AG10803 (cell line): ENCODE results near the gene P2RX3.

Experiments used
- DNase-seq: peaks from one replicate; pipeline ENCODE4 v3.0.0; 2010; ENCODE audit warnings: low read depth
- H3K4me3 ChIP-seq: 2 replicates; pipeline ENCODE4 v1.5.1; 2011; ENCODE audit warnings: mild to moderate bottlenecking, low read length, control low read depth
- TF ChIP-seq, protein P1 (sequence below): conservative IDR thresholded peaks from 2 replicates; pipeline ENCODE4 v1.5.1; 2011; ENCODE audit warnings: mild to moderate bottlenecking, low read length, control low read depth, inconsistent platforms

Gene P2RX3

DNA sequence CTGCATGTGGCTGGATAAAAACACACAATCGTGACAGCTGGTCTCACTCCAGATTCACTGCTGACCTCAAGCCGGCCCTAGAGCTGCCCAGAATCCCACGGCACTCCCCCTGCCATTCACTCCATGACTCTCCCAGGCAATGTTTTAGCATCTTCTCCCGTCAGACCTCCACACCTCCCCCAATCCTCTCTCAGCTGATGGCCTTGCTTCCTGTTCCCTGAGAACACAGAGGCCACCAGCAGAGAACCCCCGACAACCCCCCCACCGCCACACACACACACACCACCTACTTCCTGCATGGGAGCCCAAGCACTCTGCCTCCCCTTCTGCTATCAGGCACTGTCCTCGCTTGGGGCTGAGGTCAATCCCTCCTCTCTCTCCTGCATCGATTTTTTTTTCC, 22.7 kb upstream of the P2RX3 start:
- H3K4me3 ChIP-seq, result no peak overlapping the region
- TF ChIP-seq, protein P1, sequence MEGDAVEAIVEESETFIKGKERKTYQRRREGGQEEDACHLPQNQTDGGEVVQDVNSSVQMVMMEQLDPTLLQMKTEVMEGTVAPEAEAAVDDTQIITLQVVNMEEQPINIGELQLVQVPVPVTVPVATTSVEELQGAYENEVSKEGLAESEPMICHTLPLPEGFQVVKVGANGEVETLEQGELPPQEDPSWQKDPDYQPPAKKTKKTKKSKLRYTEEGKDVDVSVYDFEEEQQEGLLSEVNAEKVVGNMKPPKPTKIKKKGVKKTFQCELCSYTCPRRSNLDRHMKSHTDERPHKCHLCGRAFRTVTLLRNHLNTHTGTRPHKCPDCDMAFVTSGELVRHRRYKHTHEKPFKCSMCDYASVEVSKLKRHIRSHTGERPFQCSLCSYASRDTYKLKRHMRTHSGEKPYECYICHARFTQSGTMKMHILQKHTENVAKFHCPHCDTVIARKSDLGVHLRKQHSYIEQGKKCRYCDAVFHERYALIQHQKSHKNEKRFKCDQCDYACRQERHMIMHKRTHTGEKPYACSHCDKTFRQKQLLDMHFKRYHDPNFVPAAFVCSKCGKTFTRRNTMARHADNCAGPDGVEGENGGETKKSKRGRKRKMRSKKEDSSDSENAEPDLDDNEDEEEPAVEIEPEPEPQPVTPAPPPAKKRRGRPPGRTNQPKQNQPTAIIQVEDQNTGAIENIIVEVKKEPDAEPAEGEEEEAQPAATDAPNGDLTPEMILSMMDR, result no peak
- DNase-seq, result peak; percentile 39

DNA sequence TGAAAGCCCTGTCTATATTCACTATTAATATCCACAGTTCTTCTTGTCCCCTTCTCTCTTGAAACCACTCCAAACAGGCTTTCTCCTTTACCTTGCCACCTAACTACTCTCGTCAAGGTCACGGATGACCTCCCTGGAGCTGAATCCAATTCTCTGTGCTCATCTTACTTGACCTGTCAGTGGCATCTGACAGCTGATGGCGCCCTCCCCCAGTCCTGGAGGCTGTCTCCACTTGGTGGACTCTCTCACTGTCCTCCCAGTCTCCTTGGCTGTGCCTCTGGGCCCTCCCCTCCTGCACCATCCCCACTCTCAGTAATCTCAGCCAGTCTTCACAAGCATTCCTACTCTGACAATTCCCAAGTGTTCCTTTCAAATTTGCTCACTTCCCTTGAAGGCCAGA, 22.1 kb upstream of the P2RX3 start:
- no peak overlapping the region for H3K4me3 ChIP-seq
- TF ChIP-seq, protein P1, result no peak
- no peak for DNase-seq

DNA sequence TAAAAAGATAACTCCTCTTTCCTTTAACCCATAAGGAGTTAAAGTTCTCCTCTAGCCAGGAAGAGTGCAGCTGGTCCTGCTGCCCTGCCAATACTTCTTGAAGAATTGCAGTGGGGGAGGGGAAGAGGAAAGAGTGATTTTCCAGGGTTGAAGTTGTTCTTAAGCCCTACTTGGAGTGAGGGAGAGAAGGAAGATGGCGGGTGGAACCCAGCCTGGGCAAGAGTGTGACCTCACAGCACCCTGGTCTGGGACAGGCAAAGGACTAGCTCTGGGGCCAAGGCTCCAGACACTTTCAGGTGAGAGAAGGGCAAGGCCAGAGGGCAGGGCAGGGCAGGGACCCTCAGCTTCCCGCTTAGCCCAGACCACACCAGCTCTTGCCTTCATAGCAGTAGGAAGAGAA, 20.0 kb upstream of the P2RX3 start:
- H3K4me3 ChIP-seq, result peak overlapping the region; percentile 27
- DNase-seq, result peak; percentile 53
- TF ChIP-seq, protein P1, result no peak

DNA sequence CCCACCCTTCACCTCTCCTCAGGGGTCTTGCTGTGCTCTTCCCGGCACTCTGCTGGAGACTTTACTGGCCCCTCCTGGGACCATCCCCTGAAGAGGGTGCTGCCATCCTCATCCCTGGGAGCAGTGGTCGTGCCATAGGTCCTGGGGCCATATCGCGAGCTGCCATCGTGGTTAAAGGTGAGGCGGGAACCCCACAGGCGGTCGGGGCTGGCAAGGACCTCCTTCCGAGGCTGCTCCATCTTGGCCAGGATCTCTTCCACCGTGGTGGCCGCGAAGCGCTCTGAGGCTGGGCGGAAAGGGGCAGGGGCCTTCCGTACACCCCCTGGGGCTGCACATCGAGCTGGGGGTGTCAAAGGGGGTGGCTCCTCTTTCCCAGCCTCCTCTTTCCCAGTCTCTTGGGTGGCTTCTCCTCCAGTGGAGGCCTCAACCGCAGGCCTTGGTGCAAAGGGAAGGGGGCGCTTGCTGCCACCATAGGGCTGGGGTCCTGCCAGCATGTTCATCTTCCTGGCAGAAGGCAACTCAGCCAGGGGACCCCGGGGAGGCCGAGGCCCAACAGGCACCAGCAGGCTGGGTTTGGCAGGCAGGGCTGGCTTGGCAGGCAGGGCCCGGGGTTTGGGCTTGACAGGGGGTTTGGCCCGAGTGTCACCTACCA, 18.0 kb upstream of the P2RX3 start:
- peak overlapping the region; percentile 74 for H3K4me3 ChIP-seq
- TF ChIP-seq, protein P1, result no peak
- no peak for DNase-seq

DNA sequence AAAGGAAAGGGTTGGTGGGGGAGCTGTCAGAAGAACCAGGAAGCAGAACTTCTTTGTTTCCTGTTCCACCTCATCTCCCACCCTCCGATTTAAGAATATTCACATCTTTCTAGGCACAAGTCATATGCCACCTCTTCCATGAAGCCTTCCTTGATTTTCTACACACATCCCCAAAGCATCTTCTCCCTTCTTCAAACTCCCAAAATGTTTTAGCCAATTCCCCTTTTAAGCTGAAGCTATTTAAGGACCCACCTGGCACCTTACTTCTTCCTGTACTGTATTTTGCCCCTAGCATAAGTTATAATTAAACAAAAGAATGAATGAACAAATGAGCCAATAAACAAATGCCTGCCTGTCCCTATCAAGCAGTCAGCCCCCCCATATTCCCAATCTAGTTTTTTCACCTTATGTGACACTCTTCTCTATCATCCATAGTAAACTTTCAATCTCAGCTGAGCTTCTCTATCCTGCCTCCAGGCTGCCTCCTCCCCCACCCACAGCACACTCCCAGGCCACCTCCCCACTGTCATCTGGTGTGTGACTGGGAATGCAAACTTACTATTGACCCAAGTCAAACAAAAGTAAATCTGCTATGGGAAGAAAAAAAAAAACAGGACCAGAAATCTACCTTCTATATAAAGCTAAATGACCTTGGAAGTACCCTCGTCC, 17.3 kb upstream of the P2RX3 start:
- DNase-seq, result no peak
- TF ChIP-seq, protein P1, result no peak
- H3K4me3 ChIP-seq, result peak overlapping the region; percentile 74

DNA sequence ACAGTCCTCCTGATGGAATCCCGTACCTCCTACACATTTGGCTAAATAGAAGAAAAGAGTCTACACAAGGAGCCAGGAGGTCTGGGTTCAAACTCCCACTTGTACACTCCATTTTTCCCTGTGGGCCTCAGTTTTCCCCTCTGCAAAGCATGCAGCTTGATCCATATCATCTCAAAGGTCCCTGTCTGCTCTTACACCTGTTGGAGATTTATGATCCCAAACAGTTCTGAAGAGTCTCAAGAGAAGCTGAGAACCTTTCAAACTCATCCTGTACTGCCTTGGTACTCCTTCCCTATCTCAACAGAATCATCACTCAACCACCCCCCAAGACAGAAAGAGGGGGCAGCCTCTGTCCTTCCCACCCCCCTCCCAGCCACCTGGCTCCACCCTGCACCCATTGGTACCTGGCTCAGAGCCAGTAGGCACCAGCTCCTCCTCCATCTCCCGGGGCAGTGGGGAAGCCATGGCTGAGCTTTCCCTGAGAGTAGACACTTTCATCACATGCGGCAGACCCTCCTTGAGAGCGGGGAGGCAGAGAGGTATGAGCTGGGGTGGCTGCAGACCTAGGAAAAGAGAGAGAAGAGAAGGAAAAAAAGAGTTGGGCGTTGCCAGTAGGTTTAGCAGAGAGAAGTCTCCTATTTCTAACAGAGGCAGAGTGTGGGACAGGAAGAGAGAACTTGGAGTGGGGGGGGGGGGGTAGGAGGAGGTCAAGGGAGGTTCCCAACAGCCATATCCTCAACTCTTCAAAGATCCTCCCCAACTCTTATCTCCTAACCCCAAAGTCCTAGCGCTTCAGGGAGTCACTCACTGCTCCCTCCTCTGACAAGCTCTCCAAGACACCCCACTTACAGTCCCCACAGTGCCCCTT, 16.5 kb upstream of the P2RX3 start:
- TF ChIP-seq, protein P1, result no peak
- peak overlapping the region; percentile 74 for H3K4me3 ChIP-seq
- peak; percentile 45 for DNase-seq
